SK-N-SH treated with all-trans-retinoic acid at 6 μM for 48 hours (cell line): ENCODE measurements around the gene PHRF1.

Source experiments
- ARNTL ChIP-seq: fragments of 450-650 bp; formaldehyde crosslinking; IDR thresholded peaks from 2 replicates; pipeline ENCODE4 v1.5.0; 2020; ENCODE audit warnings: low read depth, mild to moderate bottlenecking, moderate library complexity, borderline replicate concordance
- BACH2 ChIP-seq: fragments of 250-450 bp; sonication (Bioruptor Pico); IDR thresholded peaks from 2 replicates; pipeline ENCODE4 v1.9.0; 2021; ENCODE audit warnings: mild to moderate bottlenecking, borderline replicate concordance
- CREB5 ChIP-seq: fragments of 250-450 bp; sonication (Bioruptor Pico); IDR thresholded peaks from 2 replicates; pipeline ENCODE4 v1.5.1; 2020; ENCODE audit warnings: low read depth, mild to moderate bottlenecking, moderate library complexity
- CSRNP3 ChIP-seq: fragments of 250-450 bp; sonication (Bioruptor Pico); IDR thresholded peaks from 2 replicates; pipeline ENCODE4 v1.5.1; 2021; ENCODE audit warnings: mild to moderate bottlenecking, moderate library complexity
- OSR1 ChIP-seq: fragments of 250-450 bp; sonication (Bioruptor Pico); IDR thresholded peaks from 2 replicates; pipeline ENCODE4 v1.8.0; 2022; ENCODE audit warnings: moderate library complexity, mild to moderate bottlenecking, inconsistent platforms
- PATZ1 ChIP-seq: fragments of 250-450 bp; sonication (Bioruptor Pico); IDR thresholded peaks from 2 replicates; pipeline ENCODE4 v1.8.0; 2020; ENCODE audit warnings: mild to moderate bottlenecking, moderate library complexity, borderline replicate concordance
- PPARA ChIP-seq: fragments of 250-450 bp; sonication (Bioruptor Pico); IDR thresholded peaks from 2 replicates; pipeline ENCODE4 v1.5.0; 2020; ENCODE audit warnings: mild to moderate bottlenecking, borderline replicate concordance
- RARB ChIP-seq: fragments of 250-450 bp; sonication (Bioruptor Pico); IDR thresholded peaks from 2 replicates; pipeline ENCODE4 v1.8.0; 2021; ENCODE audit warnings: mild to moderate bottlenecking, moderate library complexity
- ZFP30 ChIP-seq: fragments of 450-650 bp; formaldehyde crosslinking; IDR thresholded peaks from 2 replicates; pipeline ENCODE4 v1.5.0; 2022; ENCODE audit warnings: mild to moderate bottlenecking, moderate library complexity

GRCh38 chr11:574632-575312 lies 1.5 kb upstream of the PHRF1 start:
- TF ChIP-seq CSRNP3 (CRISPR knock-in tag) (no peak), ZFP30 (CRISPR knock-in tag) (no peak), ARNTL (no peak), OSR1 (CRISPR knock-in tag) (no peak), PPARA (CRISPR knock-in tag) (no peak), BACH2 (no peak), CREB5 (CRISPR knock-in tag) (no peak), RARB (CRISPR knock-in tag) (no peak), PATZ1 (CRISPR knock-in tag) (no peak)
